HFFc6 (cell line): ENCODE measurements around the gene ARPC2. TPM values are rescaled to one million over a fixed set of nuclear protein-coding genes. Genes with fewer than 3 reads are reported as not detected.
A peak's percentile ranks its signal among the peaks of the same experiment; 100 is the strongest.

Experiments
- DNase-seq: peaks from one replicate; pipeline ENCODE4 v3.0.0-alpha.2; 2018
- H3K27ac Mint-ChIP-seq: 2 replicates; pipeline ENCODE4 v1.8.0; 2020; ENCODE audit warnings: mild to moderate bottlenecking, mixed read lengths
- H3K27me3 Mint-ChIP-seq: 2 replicates; pipeline ENCODE4 v1.8.0; 2021; ENCODE audit warnings: mild to moderate bottlenecking, moderate library complexity, mixed read lengths; ENCODE audit not compliant: insufficient read depth
- H3K36me3 Mint-ChIP-seq: 2 replicates; pipeline ENCODE4 v1.8.0; 2021; ENCODE audit warnings: low read depth, mixed read lengths
- H3K4me1 Mint-ChIP-seq: 2 replicates; pipeline ENCODE4 v1.8.0; 2020; ENCODE audit warnings: low read depth, mixed read lengths
- H3K4me3 Mint-ChIP-seq: 2 replicates; pipeline ENCODE4 v1.8.0; 2020; ENCODE audit warnings: mild to moderate bottlenecking, moderate library complexity, mixed read lengths
- H3K9me3 Mint-ChIP-seq: 2 replicates; pipeline ENCODE4 v1.8.0; 2020; ENCODE audit warnings: mild to moderate bottlenecking, mixed read lengths
- CTCF ChIP-seq: fragments of 200-600 bp; sonication (generic); IDR thresholded peaks from 2 replicates; pipeline ENCODE4 v1.5.0; 2021; ENCODE audit warnings: antibody characterized with exemption, mild to moderate bottlenecking
- total RNA-seq, 6 experiments: library from RNA; stranded (reverse); fragmentation: NEBNext Ultra II Directional; extraction: Animal tissue kit (Norgen Biotek cat#: 25700); gene quantifications; 2 replicates in 1 of 6; 3 replicates in 5 of 6; pipeline ENCODE4 v1.2.3, GENCODE V29; 2021

ARPC2 gene
- total RNA-seq, 6 experiments from 2014 or later: 458 to 516 (median 500) TPM

DNA sequence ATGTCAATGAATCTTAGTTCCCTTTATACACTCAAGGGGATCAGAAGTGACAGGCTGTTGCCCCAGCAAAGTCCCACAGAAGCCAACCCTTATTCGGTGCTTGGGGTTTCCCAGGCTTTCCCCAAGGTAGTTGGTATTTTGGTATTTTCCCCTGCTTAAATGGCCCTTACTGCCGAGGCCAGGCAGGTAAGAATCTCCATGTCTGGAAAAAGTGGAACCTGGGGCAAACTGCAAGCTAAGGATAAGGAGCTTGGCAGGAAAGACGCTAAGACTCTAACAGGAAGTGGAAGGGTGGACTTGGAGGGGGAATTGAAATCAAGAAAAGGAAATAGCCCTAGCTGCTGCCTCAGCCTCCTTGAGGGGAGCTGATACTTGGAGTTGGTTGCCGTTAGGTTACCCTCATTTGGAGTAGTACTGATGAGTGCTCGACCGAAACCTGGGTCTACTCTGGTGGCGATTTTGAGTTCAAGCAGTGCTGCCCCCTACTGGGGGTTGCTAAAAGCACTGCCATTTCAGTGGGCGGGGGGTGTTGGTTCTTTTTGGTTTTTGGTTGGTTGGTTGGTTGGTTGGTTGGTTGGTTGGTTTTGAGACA lies 40.5 kb downstream of the ARPC2 start:
- H3K36me3 Mint-ChIP-seq: peaks cover 28% of the 10 kb centered on the region; the same call in 1 of the 2 replicates
- peaks cover 45% of the 10 kb centered on the region for H3K4me1 Mint-ChIP-seq
- peak overlapping the region; percentile 39 for H3K27ac Mint-ChIP-seq
- no peak for DNase-seq
- H3K9me3 Mint-ChIP-seq: no peaks in the 10 kb centered on the region
- TF ChIP-seq CTCF: peak; percentile 80
- H3K27me3 Mint-ChIP-seq: peaks cover 7% of the 10 kb centered on the region
- H3K4me3 Mint-ChIP-seq: no peak overlapping the region

DNA sequence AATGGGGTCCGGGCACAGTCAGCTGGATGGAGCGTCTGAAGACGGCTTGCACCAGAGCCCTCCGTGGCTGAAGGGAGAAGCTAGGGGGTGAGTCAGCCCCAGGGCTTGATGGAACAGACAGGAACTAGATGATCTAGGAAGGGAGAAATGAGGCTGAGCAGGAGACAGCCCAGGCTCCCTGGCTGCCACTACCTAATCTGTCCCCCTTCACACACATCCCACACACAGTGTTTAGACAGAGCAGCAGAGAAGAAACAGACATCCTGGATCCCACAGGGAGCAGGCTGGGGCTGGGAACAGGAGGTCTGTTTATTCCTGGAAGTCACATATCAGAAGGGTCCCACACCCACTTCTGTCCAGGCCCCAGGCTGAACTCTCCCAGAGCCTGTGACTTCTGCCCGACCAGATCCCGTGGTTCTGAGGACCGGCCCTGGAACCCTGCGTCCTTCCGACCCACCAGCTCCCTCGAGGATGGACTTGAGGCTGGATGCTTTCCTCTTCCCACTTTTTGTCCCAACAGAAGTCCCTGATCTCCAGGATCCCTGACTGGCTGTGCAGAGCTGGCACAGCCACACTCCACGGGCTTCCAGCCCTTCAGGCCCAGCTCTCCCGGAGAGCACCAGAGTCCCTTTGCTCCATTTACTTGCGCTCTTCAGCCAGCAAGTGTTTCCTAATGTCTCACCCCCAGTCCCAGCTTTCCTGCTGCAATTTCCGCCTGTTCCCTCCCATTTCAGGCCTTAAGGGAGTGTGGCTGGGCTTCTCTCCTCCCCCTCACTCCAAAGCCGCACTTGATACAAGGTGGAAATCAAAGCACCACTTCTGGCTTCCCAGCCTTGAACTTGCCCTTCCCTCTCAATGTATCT lies 42.3 kb downstream of the ARPC2 start:
- no peak for TF ChIP-seq CTCF
- Mint-ChIP-seq H3K27me3 (peaks cover 7% of the 10 kb centered on the region), H3K9me3 (no peaks in the 10 kb centered on the region), H3K27ac (peak overlapping the region; percentile 91), H3K36me3 (peaks cover 22% of the 10 kb centered on the region), H3K4me3 (peak overlapping the region; percentile 22; the same call in 1 of the 2 replicates), H3K4me1 (peaks cover 28% of the 10 kb centered on the region)
- peak; percentile 76 for DNase-seq

DNA sequence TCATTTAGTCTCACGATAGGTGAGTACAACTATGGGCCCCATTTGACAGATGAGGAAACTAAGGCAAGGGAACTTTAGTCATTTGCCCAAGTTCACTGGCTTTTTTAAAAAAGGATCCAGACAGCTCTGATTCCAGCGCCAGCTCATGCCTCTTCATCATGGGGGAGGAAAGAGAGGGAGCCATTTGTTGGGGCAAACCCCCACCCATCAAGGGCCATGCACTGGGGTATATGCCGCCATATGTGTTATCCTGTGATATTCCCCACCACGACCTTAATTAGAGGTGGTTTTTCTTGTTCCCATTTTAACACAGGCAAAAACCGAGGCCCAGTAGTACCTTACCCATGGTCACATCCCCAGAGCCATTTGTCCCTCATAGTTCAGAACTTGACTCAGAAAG lies 43.2 kb downstream of the ARPC2 start:
- Mint-ChIP-seq H3K4me3 (no peak overlapping the region), H3K27me3 (peaks cover 7% of the 10 kb centered on the region), H3K9me3 (no peaks in the 10 kb centered on the region), H3K4me1 (peaks cover 21% of the 10 kb centered on the region), H3K36me3 (peaks cover 16% of the 10 kb centered on the region), H3K27ac (peak overlapping the region; percentile 91; the same call in 1 of the 2 replicates)
- no peak for DNase-seq
- TF ChIP-seq CTCF: no peak

DNA sequence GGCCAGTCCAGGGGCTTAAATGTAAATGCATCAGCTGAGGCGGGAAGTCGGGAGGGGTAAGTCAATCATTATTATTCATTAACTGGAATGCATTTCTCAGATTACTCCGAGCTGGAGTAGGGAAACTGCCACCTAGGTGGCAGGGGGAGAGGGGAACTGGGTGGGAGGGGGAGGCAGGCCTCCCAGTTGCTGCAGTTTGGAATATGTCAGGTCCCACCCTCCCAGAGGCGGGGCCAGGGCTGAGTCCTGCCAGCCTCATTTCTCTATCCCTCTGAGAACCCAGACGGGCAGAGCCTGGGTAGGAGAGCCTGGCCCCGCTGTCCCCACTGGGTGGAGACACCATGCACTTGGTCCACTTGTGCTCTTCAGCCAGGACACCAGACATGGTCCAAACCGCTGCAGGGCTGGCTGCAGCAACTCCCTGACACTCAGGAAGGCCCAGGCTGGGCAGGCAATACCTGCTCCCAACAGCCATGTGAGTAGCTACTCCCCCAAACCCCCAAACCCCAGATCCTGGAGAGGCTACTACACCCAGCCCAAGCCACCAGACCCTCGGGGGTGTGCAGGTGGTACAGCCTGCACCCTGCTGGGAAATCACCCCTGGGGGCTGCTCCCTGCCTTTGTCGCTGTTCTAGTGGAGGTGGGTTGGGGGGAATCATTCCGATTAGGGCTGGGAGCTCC lies 43.9 kb downstream of the ARPC2 start, which contains the start of gene GPBAR1:
TSS of gene GPBAR1 (plus strand) at position 274 of the 681 bp plus-strand sequence. CDS start 1,710 bp downstream, outside the sequence.
- H3K36me3 Mint-ChIP-seq: peaks cover 13% of the 10 kb centered on the region
- no peak for TF ChIP-seq CTCF
- no peak for DNase-seq
- peaks cover 7% of the 10 kb centered on the region for H3K27me3 Mint-ChIP-seq
- H3K4me1 Mint-ChIP-seq: peaks cover 17% of the 10 kb centered on the region
- peak within 1 kb of the TSS; percentile 91; the same call in 1 of the 2 replicates for H3K27ac Mint-ChIP-seq
- no peak within 1 kb of the TSS for H3K4me3 Mint-ChIP-seq
- H3K9me3 Mint-ChIP-seq: no peaks in the 10 kb centered on the region

- Mint-ChIP-seq H3K27me3 (peaks cover 7% of the 10 kb centered on the region), H3K27ac (peak overlapping the region; percentile 38; the same call in 1 of the 2 replicates), H3K36me3 (peaks cover 11% of the 10 kb centered on the region), H3K4me3 (no peak overlapping the region), H3K9me3 (no peaks in the 10 kb centered on the region), H3K4me1 (peaks cover 17% of the 10 kb centered on the region)
- no peak for TF ChIP-seq CTCF
- DNase-seq: no peak
Measured at GRCh38 chr2:218261423-218262236, 44.6 kb downstream of the ARPC2 start.
